Spleen (tissue), 7 donors: ENCODE measurements around the gene NCK2.

Experiments used
- POLR2A ChIP-seq, 3 donors: fragments of 450-650 bp; IDR thresholded peaks; one replicate each; pipeline ENCODE4 v1.5.1; 2017; ENCODE audit warnings: antibody characterized with exemption in 3 of 3, mild to moderate bottlenecking in 1 of 3
- POLR2AphosphoS5 ChIP-seq, 3 donors: sonication (generic); formaldehyde crosslinking; IDR thresholded peaks; one replicate each; pipeline ENCODE4 v1.5.1; 2017; ENCODE audit warnings: antibody characterized with exemption in 3 of 3
- TF ChIP-seq, protein P1 (sequence below), 11 experiments: fragments of 200-600 bp in 7 of 11; fragments of 450-650 bp in 4 of 11; sonication (generic) in 4 of 11; IDR thresholded peaks in 8 of 11; conservative IDR thresholded peaks in 3 of 11; 1 replicate in 7 of 11; 2 replicates in 4 of 11; pipeline versions ENCODE4 v1.4.0 to v1.8.0; 2016 to 2021; ENCODE audit warnings: antibody characterized with exemption in 11 of 11, inconsistent platforms in 4 of 11, mild to moderate bottlenecking in 1 of 11
- donor health status: DM: no; HTN: no; CAD: no; lungs with moderate emphysema.
- donor health status: DM: no; HTN: no; CAD: no.
- donor health status: DM: no; HTN: no; CAD: no.

DNA sequence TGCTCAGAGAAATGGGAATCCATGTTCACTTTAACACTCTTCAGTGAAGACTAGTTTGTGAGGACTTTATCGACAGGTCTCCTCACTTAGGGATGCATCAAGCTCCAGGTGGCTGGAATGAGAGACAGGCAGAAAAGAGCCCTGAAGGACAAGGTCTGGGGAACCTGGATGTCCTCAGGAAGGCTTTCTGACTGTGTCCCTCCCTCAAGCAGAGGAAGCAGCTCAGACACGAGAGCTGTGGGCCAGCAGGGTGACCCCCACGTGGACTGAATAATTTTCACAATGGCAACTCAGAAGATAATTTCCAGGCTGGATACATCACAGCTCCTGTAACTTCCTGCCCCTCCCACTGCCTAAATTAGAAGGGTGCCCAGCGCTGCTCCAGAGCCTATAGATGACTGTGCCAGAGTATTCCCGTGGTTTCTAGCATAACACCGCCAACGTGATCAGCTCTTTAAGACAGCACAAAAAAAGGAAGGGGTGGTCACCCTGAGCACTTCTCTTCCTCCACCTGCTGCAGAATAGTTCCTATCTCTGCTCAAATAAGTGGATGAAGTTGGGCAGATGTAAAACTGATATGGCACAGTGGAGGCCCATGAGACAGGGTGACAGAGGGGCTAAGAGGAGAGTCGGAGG is 25.7 kb upstream of the NCK2 start:
- TF ChIP-seq, protein P1, sequence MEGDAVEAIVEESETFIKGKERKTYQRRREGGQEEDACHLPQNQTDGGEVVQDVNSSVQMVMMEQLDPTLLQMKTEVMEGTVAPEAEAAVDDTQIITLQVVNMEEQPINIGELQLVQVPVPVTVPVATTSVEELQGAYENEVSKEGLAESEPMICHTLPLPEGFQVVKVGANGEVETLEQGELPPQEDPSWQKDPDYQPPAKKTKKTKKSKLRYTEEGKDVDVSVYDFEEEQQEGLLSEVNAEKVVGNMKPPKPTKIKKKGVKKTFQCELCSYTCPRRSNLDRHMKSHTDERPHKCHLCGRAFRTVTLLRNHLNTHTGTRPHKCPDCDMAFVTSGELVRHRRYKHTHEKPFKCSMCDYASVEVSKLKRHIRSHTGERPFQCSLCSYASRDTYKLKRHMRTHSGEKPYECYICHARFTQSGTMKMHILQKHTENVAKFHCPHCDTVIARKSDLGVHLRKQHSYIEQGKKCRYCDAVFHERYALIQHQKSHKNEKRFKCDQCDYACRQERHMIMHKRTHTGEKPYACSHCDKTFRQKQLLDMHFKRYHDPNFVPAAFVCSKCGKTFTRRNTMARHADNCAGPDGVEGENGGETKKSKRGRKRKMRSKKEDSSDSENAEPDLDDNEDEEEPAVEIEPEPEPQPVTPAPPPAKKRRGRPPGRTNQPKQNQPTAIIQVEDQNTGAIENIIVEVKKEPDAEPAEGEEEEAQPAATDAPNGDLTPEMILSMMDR (IDR thresholded peaks at IDR 0.05 in 8 of 11, conservative IDR thresholded peaks at IDR 0.05 in 3 of 11) = no peak
- TF ChIP-seq POLR2AphosphoS5 (IDR thresholded peaks at IDR 0.05) = no peak
- TF ChIP-seq POLR2A (IDR thresholded peaks at IDR 0.05) = no peak
